ENCODE measurements around the gene TMEM63A. TPM values are rescaled to one million over a fixed set of nuclear protein-coding genes. Genes with fewer than 3 reads are reported as not detected.

The TMEM63A gene
- total and polyA plus RNA-seq, 2 donors (not counting 3 experiments of a cell fraction or from before 2014, with no cell fraction given), result 28.7 to 41.4 TPM

- DNase-seq (ENCODE audit: low read depth, low spot score) (no peak), FAIRE-seq (no peak)
- Histone ChIP-seq H3K9me3 (replicated peaks; ENCODE audit: control insufficient read depth, insufficient read depth, low read length) (no peaks in the 10 kb centered on the region), H3K36me3 (ENCODE audit: control insufficient read depth in 2 of 2, extremely low read depth in 1 of 2, insufficient read depth in 2 of 2, low read length in 2 of 2) (peaks cover 0 to 2% of the 10 kb centered on the region in 2 experiments), H3K79me2 (ENCODE audit: control insufficient read depth, insufficient read depth, low read length) (no peaks in the 10 kb centered on the region), H3K9ac (replicated peaks; ENCODE audit: extremely low read depth, insufficient read depth, low read length) (no peak overlapping the region), H3K27me3 (ENCODE audit: control insufficient read depth in 2 of 2, insufficient read depth in 2 of 2, low read length in 2 of 2) (no peaks in the 10 kb centered on the region), H3K4me3 (replicated peaks in 1 of 3; ENCODE audit: insufficient read depth in 1 of 3, low read depth in 1 of 3, low read length in 3 of 3) (no peak overlapping the region), H3K27ac (ENCODE audit: insufficient read depth, low read depth, low read length) (no peak overlapping the region), H2AFZ (ENCODE audit: low read depth, low read length) (no peak overlapping the region), H3K4me2 (ENCODE audit: insufficient read depth, low read length) (no peak overlapping the region), H3K9me1 (replicated peaks; ENCODE audit: control insufficient read depth, extremely low read depth, insufficient read depth, low read length) (no peaks in the 10 kb centered on the region), H3K4me1 (ENCODE audit: control insufficient read depth, extremely low read depth, insufficient read depth, low read length) (peaks cover 14% of the 10 kb centered on the region), H4K20me1 (replicated peaks; ENCODE audit: control insufficient read depth, extremely low read depth, insufficient read depth, low read length) (no peaks in the 10 kb centered on the region)
- TF ChIP-seq CTCF (IDR thresholded peaks at IDR 0.05; ENCODE audit: extremely low read depth in 1 of 2, insufficient read depth in 1 of 2, low read depth in 1 of 2, low read length in 2 of 2) (no peak), GATA2 (IDR thresholded peaks at IDR 0.05; ENCODE audit: insufficient read depth, insufficient read length, low read depth, low read length) (no peak), JUN (IDR thresholded peaks at IDR 0.05; ENCODE audit: borderline replicate concordance, insufficient read depth, insufficient read length, low read depth) (no peak), MAX (IDR thresholded peaks at IDR 0.05; ENCODE audit: insufficient read depth, insufficient read length) (no peak), POLR2A (IDR thresholded peaks at IDR 0.05; ENCODE audit: low read depth, low read length) (no peak), EZH2 (IDR thresholded peaks at IDR 0.05; ENCODE audit: borderline replicate concordance, low read depth, low read length, severe bottlenecking) (no peak), MYC (IDR thresholded peaks at IDR 0.05; ENCODE audit: low read depth, low read length) (no peak), FOS (IDR thresholded peaks at IDR 0.05; ENCODE audit: borderline replicate concordance, insufficient read depth, low read length) (no peak), POLR2AphosphoS5 (IDR thresholded peaks at IDR 0.05; ENCODE audit: insufficient read depth, low read depth, low read length) (no peak)
- no TSS peak for BruUV-seq (replicated peaks)
- CTCF ChIA-PET, result interaction anchor here (0.5 to 3.0 kb wide), 9 partner anchors 11 to 208 kb away, joined by 3 to 14 read pairs (median 3); partner anchors contain the start of genes LEFTY1, PYCR2 and SRP9
- intact Hi-C loops (cut with micrococcal nuclease) (no loop called here), dilution Hi-C loops (cut with MboI; ENCODE audit: extremely low pct_ligation_motif_present, low sequenced_read_pairs) (no loop called here)
- POLR2A ChIA-PET, result no interaction called here
Observed at GRCh38 chr1:225878282-225878681, 3.9 kb downstream of the TMEM63A start.

Measured in endothelial cell of umbilical vein (primary cell).